Gastrocnemius medialis (tissue), 4 donors: ENCODE data around the gene CHEK2. TPM values are rescaled to one million over a fixed set of nuclear protein-coding genes. Genes with fewer than 3 reads are reported as not detected.

ENCODE experiments used
- ATAC-seq, 2 donors: fragments of 150-250 bp; one replicate each; pipeline ENCODE4 v1.9.1; 2016
- DNase-seq, 2 donors: peaks; one replicate each; pipeline ENCODE4 v3.0.0-alpha.2; 2019
- H3K27ac ChIP-seq, 4 donors: fragments of 200-600 bp; sonication (generic); 1 replicate in 1 of 4; 2 replicates in 3 of 4; pipeline ENCODE4 v1.5.1; 2016 to 2018; ENCODE audit warnings: mild to moderate bottlenecking in 2 of 4, moderate library complexity in 1 of 4
- H3K27me3 ChIP-seq, 3 donors: fragments of 200-600 bp; sonication (generic) in 2 of 3; 1 replicate in 1 of 3; 2 replicates in 2 of 3; pipeline versions ENCODE4 v1.5.1 to v1.6.0; 2016 to 2019; ENCODE audit warnings: mild to moderate bottlenecking in 1 of 3, moderate library complexity in 1 of 3
- H3K36me3 ChIP-seq, 2 donors: fragments of 200-600 bp; sonication (generic) in 1 of 2; one replicate each; pipeline ENCODE4 v1.5.1; 2017 to 2018
- H3K4me1 ChIP-seq, 2 donors: fragments of 200-600 bp; sonication (generic) in 1 of 2; one replicate each; pipeline ENCODE4 v1.5.1; 2016 to 2017; ENCODE audit warnings: mild to moderate bottlenecking in 2 of 2
- H3K4me3 ChIP-seq, 4 donors: fragments of 200-600 bp; sonication (generic) in 3 of 4; 1 replicate in 1 of 4; 2 replicates in 3 of 4; pipeline ENCODE4 v1.5.1; 2016 to 2019; ENCODE audit warnings: mild to moderate bottlenecking in 2 of 4
- H3K9me3 ChIP-seq, 3 donors: fragments of 200-600 bp; sonication (generic) in 2 of 3; 1 replicate in 1 of 3; 2 replicates in 2 of 3; pipeline ENCODE4 v1.5.1; 2016 to 2019
- CTCF ChIP-seq, 5 experiments: fragments of 450-650 bp in 3 of 5; fragments of 200-600 bp in 2 of 5; sonication (generic) in 2 of 5; IDR thresholded peaks in 4 of 5; conservative IDR thresholded peaks in 1 of 5; 1 replicate in 4 of 5; 2 replicates in 1 of 5; pipeline ENCODE4 v1.5.1; 2016 to 2019; ENCODE audit warnings: antibody characterized with exemption in 5 of 5, mild to moderate bottlenecking in 3 of 5, moderate library complexity in 3 of 5
- POLR2A ChIP-seq, 2 donors: fragments of 450-650 bp; IDR thresholded peaks; one replicate each; pipeline ENCODE4 v1.6.1; 2017; ENCODE audit warnings: antibody characterized with exemption in 2 of 2, mild to moderate bottlenecking in 2 of 2, moderate library complexity in 2 of 2
- in situ Hi-C, 4 donors: fragments of 200-750 bp; cut with MboI; loops; one replicate each; pipeline versions ENCODE4 v1.15.0 to v1.8.0; 2017; ENCODE audit warnings: low sequenced_read_pairs in 4 of 4
- intact Hi-C: fragments of 100-400 bp; cut with DNase I; formaldehyde crosslinking; loops from one replicate; pipeline ENCODE4 v1.15.1; 2023; ENCODE audit warnings: low total_unique reads
- total RNA-seq, 4 donors: library from RNA; depleted of rRNA; stranded (reverse); fragments of >200 nt; gene quantifications; one replicate each; pipeline versions ENCODE4 v1.1.0 to v1.2.3, GENCODE V29; 2016

Gene CHEK2
- total RNA-seq, 4 donors from 2014 or later: 0.58 to 5.7 (median 3.7) TPM

- H3K36me3 ChIP-seq: no peaks in the 10 kb centered on the region
- in situ Hi-C loops: no loop called here
- DNase-seq (no peak), ATAC-seq (no peak)
- intact Hi-C loops: no loop called here
- no peaks in the 10 kb centered on the region for H3K27me3 ChIP-seq
- H3K4me1 ChIP-seq: no peaks in the 10 kb centered on the region
- H3K4me3 ChIP-seq: no peak overlapping the region
- H3K9me3 ChIP-seq: no peaks in the 10 kb centered on the region
- H3K27ac ChIP-seq: no peak overlapping the region
- no peak for TF ChIP-seq CTCF (IDR thresholded peaks at IDR 0.05 in 4 of 5, conservative IDR thresholded peaks at IDR 0.05 in 1 of 5)
- no peak for TF ChIP-seq POLR2A (IDR thresholded peaks at IDR 0.05)
Measured at GRCh38 chr22:28648792-28649191, 92.8 kb downstream of the CHEK2 start.

GRCh38 chr22:28647216-28647615 lies 94.4 kb downstream of the CHEK2 start:
- no peaks in the 10 kb centered on the region for H3K36me3 ChIP-seq
- ATAC-seq (no peak), DNase-seq (no peak)
- H3K27me3 ChIP-seq: no peaks in the 10 kb centered on the region
- in situ Hi-C loops: no loop called here
- H3K27ac ChIP-seq: no peak overlapping the region
- H3K4me3 ChIP-seq: no peak overlapping the region
- intact Hi-C loops: no loop called here
- TF ChIP-seq CTCF (IDR thresholded peaks at IDR 0.05 in 4 of 5, conservative IDR thresholded peaks at IDR 0.05 in 1 of 5): no peak
- no peak for TF ChIP-seq POLR2A (IDR thresholded peaks at IDR 0.05)
- no peaks in the 10 kb centered on the region for H3K4me1 ChIP-seq
- no peaks in the 10 kb centered on the region for H3K9me3 ChIP-seq

GRCh38 chr22:28639321-28639720 lies 102.3 kb downstream of the CHEK2 start:
- H3K27ac ChIP-seq: no peak overlapping the region
- no peaks in the 10 kb centered on the region for H3K27me3 ChIP-seq
- no peaks in the 10 kb centered on the region for H3K36me3 ChIP-seq
- intact Hi-C loops (no loop called here), in situ Hi-C loops (no loop called here)
- DNase-seq: no peak
- no peaks in the 10 kb centered on the region for H3K9me3 ChIP-seq
- no peaks in the 10 kb centered on the region for H3K4me1 ChIP-seq
- TF ChIP-seq POLR2A (IDR thresholded peaks at IDR 0.05) (no peak), CTCF (IDR thresholded peaks at IDR 0.05 in 4 of 5, conservative IDR thresholded peaks at IDR 0.05 in 1 of 5) (no peak)
- ATAC-seq: no peak
- H3K4me3 ChIP-seq: no peak overlapping the region

Other genes starting within 250 kb of the CHEK2 start
- gene TTC28, start 62.0 kb downstream of the CHEK2 start, total RNA-seq: 10 to 100 TPM in 2 of 4 donors, 1 to 10 TPM in 2; 6.3 to 18.1 (median 8.4) TPM
- gene HSCB, start 219 bp upstream of the CHEK2 start, total RNA-seq: 10 to 100 TPM; 14.4 to 30.4 (median 22.9) TPM
- gene CCDC117, start 30.9 kb upstream of the CHEK2 start, total RNA-seq: 10 to 100 TPM; 23.2 to 40.1 (median 30.5) TPM
- gene XBP1, start 58.7 kb upstream of the CHEK2 start, total RNA-seq: 100 to 1,000 TPM in 3 of 4 donors, 10 to 100 TPM in 1; 66.0 to 403 (median 115) TPM
- gene ZNRF3, start 141.8 kb upstream of the CHEK2 start, total RNA-seq: 10 to 100 TPM in 3 of 4 donors, 1 to 10 TPM in 1; 7.8 to 19.1 (median 11.1) TPM